ENCODE results near the gene SRR.

Gene SRR

GRCh38 chr17:2347805-2348685 is 44.3 kb downstream of the SRR start:
- H3K4me1 ChIP-seq (ENCODE audit: insufficient read depth, insufficient read length): peaks cover 6% of the 10 kb centered on the region

GRCh38 chr17:2351269-2351668 is 47.5 kb downstream of the SRR start:
- H3K36me3 ChIP-seq (ENCODE audit: insufficient read depth, insufficient read length, low read length): peaks cover 6% of the 10 kb centered on the region
- DNase-seq (ENCODE audit: low read depth, low spot score): no peak
- H3K4me3 ChIP-seq (ENCODE audit: insufficient read length, low read depth): no peak overlapping the region
- H3K27me3 ChIP-seq (ENCODE audit: insufficient read depth, insufficient read length): no peaks in the 10 kb centered on the region
- no peaks in the 10 kb centered on the region for H3K9me3 ChIP-seq (ENCODE audit: insufficient read depth, low read length)
- no peak overlapping the region for H3K9ac ChIP-seq (ENCODE audit: insufficient read length, low read depth)
- peaks cover 3% of the 10 kb centered on the region for H3K4me1 ChIP-seq (ENCODE audit: insufficient read depth, insufficient read length)
- TF ChIP-seq ZNF274 (IDR thresholded peaks at IDR 0.05; ENCODE audit: low read depth, low read length): no peak
- no peak for TF ChIP-seq SUZ12 (IDR thresholded peaks at IDR 0.05; ENCODE audit: extremely low read depth, insufficient read depth, insufficient read length)
- no peak for TF ChIP-seq YY1 (IDR thresholded peaks at IDR 0.05; ENCODE audit: insufficient read depth, insufficient read length)

More at GRCh38 chr17:2347805-2348685, 44.3 kb downstream of the SRR start:
- H3K9ac ChIP-seq (ENCODE audit: insufficient read length, low read depth): peak overlapping the region; percentile 5
- peaks cover 25% of the 10 kb centered on the region for H3K36me3 ChIP-seq (ENCODE audit: insufficient read depth, insufficient read length, low read length)
- DNase-seq (ENCODE audit: low read depth, low spot score): peak; percentile 87
- peak overlapping the region; percentile 0 for H3K4me3 ChIP-seq (ENCODE audit: insufficient read length, low read depth)
- no peaks in the 10 kb centered on the region for H3K27me3 ChIP-seq (ENCODE audit: insufficient read depth, insufficient read length)
- H3K9me3 ChIP-seq (ENCODE audit: insufficient read depth, low read length): no peaks in the 10 kb centered on the region
- TF ChIP-seq ZNF274 (IDR thresholded peaks at IDR 0.05; ENCODE audit: low read depth, low read length) (no peak), SUZ12 (IDR thresholded peaks at IDR 0.05; ENCODE audit: extremely low read depth, insufficient read depth, insufficient read length) (no peak), YY1 (IDR thresholded peaks at IDR 0.05; ENCODE audit: insufficient read depth, insufficient read length) (no peak)

GRCh38 chr17:2354311-2354710 is 50.6 kb downstream of the SRR start:
- no peak for DNase-seq (ENCODE audit: low read depth, low spot score)
- Histone ChIP-seq H3K27me3 (ENCODE audit: insufficient read depth, insufficient read length) (no peaks in the 10 kb centered on the region), H3K9ac (ENCODE audit: insufficient read length, low read depth) (no peak overlapping the region), H3K4me3 (ENCODE audit: insufficient read length, low read depth) (no peak overlapping the region), H3K4me1 (ENCODE audit: insufficient read depth, insufficient read length) (peaks cover 3% of the 10 kb centered on the region), H3K9me3 (ENCODE audit: insufficient read depth, low read length) (no peaks in the 10 kb centered on the region), H3K36me3 (ENCODE audit: insufficient read depth, insufficient read length, low read length) (peaks cover 7% of the 10 kb centered on the region)
- TF ChIP-seq ZNF274 (IDR thresholded peaks at IDR 0.05; ENCODE audit: low read depth, low read length) (no peak), SUZ12 (IDR thresholded peaks at IDR 0.05; ENCODE audit: extremely low read depth, insufficient read depth, insufficient read length) (no peak)

GRCh38 chr17:2357237-2357636 is 53.5 kb downstream of the SRR start:
- TF ChIP-seq YY1 (IDR thresholded peaks at IDR 0.05; ENCODE audit: insufficient read depth, insufficient read length): no peak
- TF ChIP-seq SUZ12 (IDR thresholded peaks at IDR 0.05; ENCODE audit: extremely low read depth, insufficient read depth, insufficient read length): no peak
- TF ChIP-seq ZNF274 (IDR thresholded peaks at IDR 0.05; ENCODE audit: low read depth, low read length): no peak
- no peaks in the 10 kb centered on the region for H3K27me3 ChIP-seq (ENCODE audit: insufficient read depth, insufficient read length)
- H3K36me3 ChIP-seq (ENCODE audit: insufficient read depth, insufficient read length, low read length): peaks cover 17% of the 10 kb centered on the region
- DNase-seq (ENCODE audit: low read depth, low spot score): no peak
- H3K4me3 ChIP-seq (ENCODE audit: insufficient read length, low read depth): no peak overlapping the region
- no peak overlapping the region for H3K9ac ChIP-seq (ENCODE audit: insufficient read length, low read depth)
- no peaks in the 10 kb centered on the region for H3K9me3 ChIP-seq (ENCODE audit: insufficient read depth, low read length)
- H3K4me1 ChIP-seq (ENCODE audit: insufficient read depth, insufficient read length): peaks cover 3% of the 10 kb centered on the region

- no peak overlapping the region for H3K9ac ChIP-seq (ENCODE audit: insufficient read length, low read depth)
- H3K4me1 ChIP-seq (ENCODE audit: insufficient read depth, insufficient read length): no peaks in the 10 kb centered on the region
- no peak for TF ChIP-seq SUZ12 (IDR thresholded peaks at IDR 0.05; ENCODE audit: extremely low read depth, insufficient read depth, insufficient read length)
- TF ChIP-seq YY1 (IDR thresholded peaks at IDR 0.05; ENCODE audit: insufficient read depth, insufficient read length): no peak
- TF ChIP-seq ZNF274 (IDR thresholded peaks at IDR 0.05; ENCODE audit: low read depth, low read length): no peak
- no peaks in the 10 kb centered on the region for H3K27me3 ChIP-seq (ENCODE audit: insufficient read depth, insufficient read length)
- no peak for DNase-seq (ENCODE audit: low read depth, low spot score)
- no peak overlapping the region for H3K4me3 ChIP-seq (ENCODE audit: insufficient read length, low read depth)
- H3K9me3 ChIP-seq (ENCODE audit: insufficient read depth, low read length): no peaks in the 10 kb centered on the region
- H3K36me3 ChIP-seq (ENCODE audit: insufficient read depth, insufficient read length, low read length): peaks cover 24% of the 10 kb centered on the region
Observed at GRCh38 chr17:2357931-2358434, 54.2 kb downstream of the SRR start.

GRCh38 chr17:2361010-2361760 is 57.4 kb downstream of the SRR start:
- no peak overlapping the region for H3K9ac ChIP-seq (ENCODE audit: insufficient read length, low read depth)
- no peaks in the 10 kb centered on the region for H3K4me1 ChIP-seq (ENCODE audit: insufficient read depth, insufficient read length)
- H3K9me3 ChIP-seq (ENCODE audit: insufficient read depth, low read length): no peaks in the 10 kb centered on the region
- peaks cover 52% of the 10 kb centered on the region for H3K36me3 ChIP-seq (ENCODE audit: insufficient read depth, insufficient read length, low read length)
- no peak for DNase-seq (ENCODE audit: low read depth, low spot score)
- TF ChIP-seq ZNF274 (IDR thresholded peaks at IDR 0.05; ENCODE audit: low read depth, low read length) (no peak), YY1 (IDR thresholded peaks at IDR 0.05; ENCODE audit: insufficient read depth, insufficient read length) (no peak), SUZ12 (IDR thresholded peaks at IDR 0.05; ENCODE audit: extremely low read depth, insufficient read depth, insufficient read length) (no peak)
- H3K27me3 ChIP-seq (ENCODE audit: insufficient read depth, insufficient read length): no peaks in the 10 kb centered on the region
- no peak overlapping the region for H3K4me3 ChIP-seq (ENCODE audit: insufficient read length, low read depth)

- DNase-seq (ENCODE audit: low read depth, low spot score): no peak
- no peak overlapping the region for H3K4me3 ChIP-seq (ENCODE audit: insufficient read length, low read depth)
- H3K4me1 ChIP-seq (ENCODE audit: insufficient read depth, insufficient read length): peaks cover 3% of the 10 kb centered on the region
- TF ChIP-seq YY1 (IDR thresholded peaks at IDR 0.05; ENCODE audit: insufficient read depth, insufficient read length) (no peak), SUZ12 (IDR thresholded peaks at IDR 0.05; ENCODE audit: extremely low read depth, insufficient read depth, insufficient read length) (no peak), ZNF274 (IDR thresholded peaks at IDR 0.05; ENCODE audit: low read depth, low read length) (no peak)
- H3K9me3 ChIP-seq (ENCODE audit: insufficient read depth, low read length): no peaks in the 10 kb centered on the region
- no peak overlapping the region for H3K9ac ChIP-seq (ENCODE audit: insufficient read length, low read depth)
- H3K27me3 ChIP-seq (ENCODE audit: insufficient read depth, insufficient read length): no peaks in the 10 kb centered on the region
- H3K36me3 ChIP-seq (ENCODE audit: insufficient read depth, insufficient read length, low read length): peaks cover 57% of the 10 kb centered on the region
Observed at GRCh38 chr17:2362016-2362415, 58.3 kb downstream of the SRR start.
